ENCODE data around the gene MEGF11.

- TF ChIP-seq CTCF (IDR thresholded peaks at IDR 0.05) (no peak), CHD4 (IDR thresholded peaks at IDR 0.05; ENCODE audit: borderline replicate concordance) (no peak), RCOR1 (IDR thresholded peaks at IDR 0.05; ENCODE audit: low read depth, low read length) (no peak), RARB (CRISPR knock-in tag; IDR thresholded peaks at IDR 0.05) (no peak)
These were observed 32.9 kb downstream of the MEGF11 start for GRCh38 chr15:66220601-66221000.
